Neural progenitor cell (in vitro differentiated cells): ENCODE measurements around the gene CNR2.

ENCODE experiments used
- EZH2 ChIP-seq: fragments of 200-600 bp; sonication (generic); IDR thresholded peaks from 2 replicates; pipeline ENCODE4 v1.6.1; 2017; ENCODE audit warnings: antibody characterized with exemption, mild to moderate bottlenecking, moderate library complexity
- EZH2phosphoT487 ChIP-seq: fragments of 200-600 bp; sonication (generic); IDR thresholded peaks from 2 replicates; pipeline ENCODE4 v1.6.1; 2017; ENCODE audit warnings: antibody characterized with exemption
- TF ChIP-seq, protein P1 (sequence below): fragments of 200-600 bp; sonication (generic); IDR thresholded peaks from 2 replicates; pipeline ENCODE4 v1.5.1; 2017; ENCODE audit warnings: antibody characterized with exemption, mild to moderate bottlenecking

DNA sequence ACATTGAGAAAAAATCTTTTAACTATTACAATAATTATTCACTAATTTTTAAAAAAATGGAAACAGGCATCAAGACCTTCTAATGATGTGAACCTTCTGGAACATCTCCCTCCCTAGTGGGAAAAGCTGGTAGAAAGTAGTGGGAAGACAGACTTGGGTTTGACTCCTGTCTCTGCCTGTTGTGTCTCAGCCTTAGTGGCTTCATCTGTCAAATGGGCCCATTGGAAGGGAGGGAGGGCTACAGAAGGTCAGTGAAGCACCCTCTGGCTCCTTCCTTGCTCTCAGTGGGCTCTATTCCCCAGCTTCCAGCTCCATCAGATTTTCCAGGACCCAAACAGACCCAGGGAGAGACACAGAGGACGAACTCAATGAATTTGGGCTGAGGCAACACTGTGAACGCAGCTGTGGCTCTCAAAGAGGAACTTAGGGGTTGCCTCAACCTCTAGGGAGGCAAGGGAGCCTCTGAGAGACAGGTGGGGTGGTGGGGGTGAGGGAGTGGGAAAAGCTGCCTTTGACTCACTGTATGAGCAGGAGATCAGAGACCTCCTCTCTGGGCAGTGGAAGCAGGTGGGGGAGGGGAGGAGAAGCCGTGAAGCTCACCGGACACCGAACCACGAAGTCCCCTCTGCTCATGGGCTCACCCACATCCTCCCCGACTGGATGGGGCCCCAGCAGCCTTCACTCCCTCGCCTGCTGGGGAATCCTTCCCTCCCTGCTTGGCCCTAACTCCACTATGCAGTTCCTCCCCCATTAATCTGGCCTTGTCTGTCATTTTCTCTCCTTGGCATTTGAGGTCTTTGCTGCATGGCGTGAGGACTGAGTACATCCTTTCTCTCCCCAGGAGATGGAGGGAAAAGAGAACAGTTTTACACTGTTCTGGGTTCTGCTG, 4.5 kb downstream of the CNR2 start:
- TF ChIP-seq, protein P1, sequence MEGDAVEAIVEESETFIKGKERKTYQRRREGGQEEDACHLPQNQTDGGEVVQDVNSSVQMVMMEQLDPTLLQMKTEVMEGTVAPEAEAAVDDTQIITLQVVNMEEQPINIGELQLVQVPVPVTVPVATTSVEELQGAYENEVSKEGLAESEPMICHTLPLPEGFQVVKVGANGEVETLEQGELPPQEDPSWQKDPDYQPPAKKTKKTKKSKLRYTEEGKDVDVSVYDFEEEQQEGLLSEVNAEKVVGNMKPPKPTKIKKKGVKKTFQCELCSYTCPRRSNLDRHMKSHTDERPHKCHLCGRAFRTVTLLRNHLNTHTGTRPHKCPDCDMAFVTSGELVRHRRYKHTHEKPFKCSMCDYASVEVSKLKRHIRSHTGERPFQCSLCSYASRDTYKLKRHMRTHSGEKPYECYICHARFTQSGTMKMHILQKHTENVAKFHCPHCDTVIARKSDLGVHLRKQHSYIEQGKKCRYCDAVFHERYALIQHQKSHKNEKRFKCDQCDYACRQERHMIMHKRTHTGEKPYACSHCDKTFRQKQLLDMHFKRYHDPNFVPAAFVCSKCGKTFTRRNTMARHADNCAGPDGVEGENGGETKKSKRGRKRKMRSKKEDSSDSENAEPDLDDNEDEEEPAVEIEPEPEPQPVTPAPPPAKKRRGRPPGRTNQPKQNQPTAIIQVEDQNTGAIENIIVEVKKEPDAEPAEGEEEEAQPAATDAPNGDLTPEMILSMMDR: no peak
- TF ChIP-seq EZH2phosphoT487 (no peak), EZH2 (no peak)
